ENCODE measurements around the gene TDRD10.
"Not testable (repeated sequence)": the region's sequence is repeated elsewhere in the genome, so short reads cannot be mapped to it uniquely, and the experiment has no call there.

The TDRD10 gene

GRCh38 chr1:154481053-154481452, 21.0 kb upstream of the TDRD10 start:
- peak; percentile 6 for DNase-seq

GRCh38 chr1:154483941-154484803, 17.8 kb upstream of the TDRD10 start:
- no peak for DNase-seq

GRCh38 chr1:154485106-154485505, 16.9 kb upstream of the TDRD10 start:
- DNase-seq, result no peak

- DNase-seq, result no peak
Observed at GRCh38 chr1:154485910-154486496, 16.0 kb upstream of the TDRD10 start.

GRCh38 chr1:154486756-154487155, 15.3 kb upstream of the TDRD10 start:
- not testable (repeated sequence) for DNase-seq

GRCh38 chr1:154488922-154489321, 13.1 kb upstream of the TDRD10 start:
- DNase-seq, result no peak

GRCh38 chr1:154489695-154490274, 12.2 kb upstream of the TDRD10 start:
- no peak for DNase-seq

GRCh38 chr1:154490317-154490716, 11.7 kb upstream of the TDRD10 start:
- no peak for DNase-seq

GRCh38 chr1:154492115-154492514, 9.9 kb upstream of the TDRD10 start:
- no peak for DNase-seq

- no peak for DNase-seq
Observed at GRCh38 chr1:154493276-154493675, 8.7 kb upstream of the TDRD10 start.

GRCh38 chr1:154495496-154496273, 6.3 kb upstream of the TDRD10 start:
- DNase-seq, result no peak

GRCh38 chr1:154496383-154496782, 5.6 kb upstream of the TDRD10 start:
- no peak for DNase-seq

- DNase-seq, result no peak
Observed at GRCh38 chr1:154497026-154497806, 4.8 kb upstream of the TDRD10 start.

- no peak for DNase-seq
Observed at GRCh38 chr1:154499446-154499845, 2.6 kb upstream of the TDRD10 start.

GRCh38 chr1:154500533-154500932, 1.5 kb upstream of the TDRD10 start:
- no peak for DNase-seq

- no peak for DNase-seq
Observed at GRCh38 chr1:154501423-154502065, 475 bp upstream of the TDRD10 start.

GRCh38 chr1:154502744-154503115, 711 bp downstream of the TDRD10 start:
- no peak for DNase-seq

- no peak for DNase-seq
Observed at GRCh38 chr1:154503898-154504297, 1.9 kb downstream of the TDRD10 start.

GRCh38 chr1:154512760-154513159, 10.7 kb downstream of the TDRD10 start:
- no peak for DNase-seq

- DNase-seq, result no peak
Observed at GRCh38 chr1:154514066-154514553, 12.1 kb downstream of the TDRD10 start.

- no peak for DNase-seq
Observed at GRCh38 chr1:154517661-154518060, 15.6 kb downstream of the TDRD10 start.

GRCh38 chr1:154519591-154519991, 17.6 kb downstream of the TDRD10 start:
- no peak for DNase-seq

All from NCI-H1105 (cell line).